GM10248 (cell line): ENCODE measurements around the gene GPR153.

Experiments
- CTCF ChIA-PET: fragments of 300-600 bp; sonication (Branson Sonifier 250); formaldehyde crosslinking; extraction: SDS; loops from one replicate; lab custom pipeline; 2021; ENCODE audit warnings: antibody characterized with exemption; lab: Yijun Ruan, JAX
- POLR2A ChIA-PET: fragments of 350-650 bp; sonication (Branson Sonifier 250); formaldehyde crosslinking; extraction: SDS; loops from one replicate; lab custom pipeline; 2020; ENCODE audit warnings: antibody characterized with exemption; lab: Yijun Ruan, JAX
- DNase-seq: peaks from one replicate; pipeline ENCODE4 v3.0.0; 2012; ENCODE audit errors: extremely low spot score
- TF ChIP-seq, protein P1 (sequence below): IDR thresholded peaks from 2 replicates; pipeline ENCODE4 v1.5.1; 2012; ENCODE audit warnings: mild to moderate bottlenecking, low read depth; ENCODE audit errors: extremely low read depth, missing control alignments, control extremely low read depth

The GPR153 gene

DNA sequence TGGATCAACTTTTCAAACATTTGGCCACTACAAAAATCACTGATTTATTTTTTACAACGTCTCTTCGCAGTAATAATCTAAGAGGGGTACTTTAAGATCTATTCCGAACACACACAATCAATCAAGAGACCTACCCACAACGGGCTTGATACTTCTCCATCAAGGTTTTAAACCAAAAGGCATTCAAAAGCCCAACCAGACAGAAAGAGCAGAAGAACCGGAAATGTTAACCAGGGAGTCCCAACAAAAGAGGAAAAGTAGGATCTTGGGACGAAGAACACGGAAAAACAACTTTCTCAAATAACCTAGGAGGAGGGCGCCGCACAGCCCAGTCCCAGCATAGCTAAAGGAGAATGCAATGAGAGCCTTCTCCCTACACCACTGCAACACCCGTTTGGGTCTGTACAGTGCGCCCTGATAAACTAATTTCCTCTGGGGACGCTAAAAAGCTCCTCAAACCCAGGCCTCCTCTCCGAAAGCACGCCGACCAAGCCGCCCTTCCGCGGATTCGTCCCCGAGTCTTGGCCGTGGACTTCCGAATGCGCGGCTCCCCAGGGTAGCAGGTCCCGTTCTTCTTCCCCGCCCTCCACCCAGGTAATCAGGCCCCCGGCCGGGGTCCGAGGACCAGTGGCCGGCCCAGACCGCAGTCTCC lies 62.1 kb downstream of the GPR153 start:
- POLR2A ChIA-PET: interaction anchor here (0.6 kb wide), 1 partner anchor 207 kb away, joined by 7 read pairs; no protein-coding TSS in a partner anchor
- CTCF ChIA-PET: interaction anchor here (0.9 to 1.4 kb wide), 5 partner anchors 9 to 48 kb away, joined by 3 to 5 read pairs (median 4); no protein-coding TSS in a partner anchor
- DNase-seq: no peak
- TF ChIP-seq, protein P1, sequence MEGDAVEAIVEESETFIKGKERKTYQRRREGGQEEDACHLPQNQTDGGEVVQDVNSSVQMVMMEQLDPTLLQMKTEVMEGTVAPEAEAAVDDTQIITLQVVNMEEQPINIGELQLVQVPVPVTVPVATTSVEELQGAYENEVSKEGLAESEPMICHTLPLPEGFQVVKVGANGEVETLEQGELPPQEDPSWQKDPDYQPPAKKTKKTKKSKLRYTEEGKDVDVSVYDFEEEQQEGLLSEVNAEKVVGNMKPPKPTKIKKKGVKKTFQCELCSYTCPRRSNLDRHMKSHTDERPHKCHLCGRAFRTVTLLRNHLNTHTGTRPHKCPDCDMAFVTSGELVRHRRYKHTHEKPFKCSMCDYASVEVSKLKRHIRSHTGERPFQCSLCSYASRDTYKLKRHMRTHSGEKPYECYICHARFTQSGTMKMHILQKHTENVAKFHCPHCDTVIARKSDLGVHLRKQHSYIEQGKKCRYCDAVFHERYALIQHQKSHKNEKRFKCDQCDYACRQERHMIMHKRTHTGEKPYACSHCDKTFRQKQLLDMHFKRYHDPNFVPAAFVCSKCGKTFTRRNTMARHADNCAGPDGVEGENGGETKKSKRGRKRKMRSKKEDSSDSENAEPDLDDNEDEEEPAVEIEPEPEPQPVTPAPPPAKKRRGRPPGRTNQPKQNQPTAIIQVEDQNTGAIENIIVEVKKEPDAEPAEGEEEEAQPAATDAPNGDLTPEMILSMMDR: no peak

DNA sequence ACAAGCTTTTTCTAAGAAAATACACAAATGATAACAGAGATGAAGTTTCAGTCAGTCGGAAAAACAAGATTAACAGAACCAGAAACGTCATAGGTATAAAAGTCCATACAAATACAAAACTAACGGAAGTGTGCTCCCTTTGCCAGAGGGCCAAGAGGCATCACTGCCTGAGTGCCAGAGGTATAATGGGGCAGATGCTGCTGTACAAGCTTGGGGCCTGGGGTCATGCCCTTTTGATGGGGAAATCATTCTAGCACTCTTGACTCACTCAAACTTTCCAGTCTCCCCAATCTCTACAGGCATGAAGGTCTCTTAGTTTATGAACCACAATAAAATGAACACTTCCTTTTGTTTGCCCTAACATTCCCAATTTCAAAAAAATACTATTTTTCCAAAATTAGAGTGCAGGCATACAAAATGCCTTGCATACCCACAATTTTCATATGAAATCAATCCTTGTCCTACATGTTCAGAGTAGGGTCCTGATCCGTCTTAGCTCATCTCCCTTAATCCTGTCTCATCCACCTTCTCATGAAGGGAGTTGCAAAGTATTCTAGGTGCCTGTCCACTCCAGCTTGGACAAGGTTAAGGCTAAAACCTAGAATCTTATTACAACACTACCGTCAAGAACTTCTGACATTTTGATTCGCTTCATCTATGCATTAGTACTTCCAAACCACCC lies 63.0 kb downstream of the GPR153 start:
- DNase-seq: no peak
- TF ChIP-seq, protein P1: no peak
- CTCF ChIA-PET: interaction anchor here (1.3 to 1.8 kb wide), 3 partner anchors 8 to 12 kb away, joined by 4 to 12 read pairs (median 4); partner anchors contain the start of gene RNF207
- POLR2A ChIA-PET: interaction anchor here (0.7 kb wide), 1 partner anchor 403 kb away, joined by 4 read pairs; no protein-coding TSS in a partner anchor
